Lung (tissue), 12 donors: ENCODE results near the gene SLC38A7. TPM values are rescaled to one million over a fixed set of nuclear protein-coding genes. Genes with fewer than 3 reads are reported as not detected.
A peak's percentile ranks its signal among the peaks of the same experiment; 100 is the strongest.

Experiments
- ATAC-seq: fragments of 200-7000 bp; cut with Tn5 transposase; one replicate; pipeline ENCODE4 v1.9.1; 2020; ENCODE audit warnings: moderate number of reproducible peaks; ENCODE audit not compliant: insufficient read depth, low FRiP score
- DNase-seq, 3 donors: peaks; one replicate each; pipeline ENCODE4 v3.0.0-alpha.2; 2013 to 2017
- H3K27ac ChIP-seq, 2 donors: one replicate each; pipeline ENCODE4 v1.5.1; 2013; ENCODE audit warnings: mild to moderate bottlenecking in 2 of 2, moderate library complexity in 2 of 2, control low read depth in 1 of 2, inconsistent platforms in 1 of 2, low read depth in 1 of 2, low read length in 1 of 2
- H3K27me3 ChIP-seq, 3 donors: one replicate each; pipeline ENCODE4 v1.5.1; 2013; ENCODE audit warnings: low read length in 2 of 3; ENCODE audit not compliant: control insufficient read depth in 3 of 3, insufficient read depth in 3 of 3
- H3K36me3 ChIP-seq, 4 donors: one replicate each; pipeline ENCODE4 v1.5.1; 2013; ENCODE audit warnings: low read length in 4 of 4, mild to moderate bottlenecking in 1 of 4, moderate library complexity in 1 of 4; ENCODE audit not compliant: control insufficient read depth in 4 of 4, insufficient read depth in 4 of 4
- H3K4me1 ChIP-seq, 5 donors: one replicate each; pipeline ENCODE4 v1.5.1; 2013; ENCODE audit warnings: low read length in 5 of 5, mild to moderate bottlenecking in 2 of 5, moderate library complexity in 1 of 5; ENCODE audit not compliant: control insufficient read depth in 5 of 5, insufficient read depth in 5 of 5
- H3K4me3 ChIP-seq: one replicate; pipeline ENCODE4 v1.5.1; 2013; ENCODE audit warnings: mild to moderate bottlenecking, control low read depth, moderate library complexity
- H3K9ac ChIP-seq, 2 donors: one replicate each; pipeline ENCODE4 v1.5.1; 2013; ENCODE audit warnings: low read length in 2 of 2, control low read depth in 1 of 2; ENCODE audit not compliant: insufficient read depth in 1 of 2
- H3K9me3 ChIP-seq, 4 donors: one replicate each; pipeline ENCODE4 v1.5.1; 2013; ENCODE audit warnings: low read length in 3 of 4, mild to moderate bottlenecking in 1 of 4, moderate library complexity in 1 of 4; ENCODE audit not compliant: control insufficient read depth in 4 of 4, insufficient read depth in 3 of 4
- WGBS, 2 donors: extraction: QIAGEN DNeasy Blood & Tissue Kit; methylation state at CpG; one replicate each; pipeline ENCODE4 v1.1.7; 2013; 5-methylcytosine and 5-hydroxymethylcytosine counted together
- polyA plus RNA-seq, 2 donors: library from polyadenylated mRNA; stranded (reverse); fragments of 200-250 nt; gene quantifications; one replicate each; pipeline ENCODE4 v1.2.1, GENCODE V29; 2013
- total RNA-seq, 2 donors: library from RNA; depleted of rRNA in 1 of 2; stranded (reverse); fragments of >200 nt in 1 of 2; gene quantifications; one replicate each; pipeline ENCODE4 v1.2.1, GENCODE V29; 2014 to 2021
- TF ChIP-seq, protein P1 (sequence below): IDR thresholded peaks from 2 replicates; pipeline ENCODE4 v1.5.1; 2012; ENCODE audit warnings: mild to moderate bottlenecking; ENCODE audit errors: control extremely low read depth, extremely low read depth
- donor health status: control.
- donor health status: control.
- donor health status: Bipolar disorder and iron deficiency.
- donor health status: healthy.
- donor health status: DM: yes; HTN: yes; CAD: no.

SLC38A7 gene
- total and polyA plus RNA-seq, 4 donors: 11.3 to 18.2 (median 14.9) TPM

- Histone ChIP-seq H3K4me3 (no peak overlapping the region), H3K27me3 (no peaks in the 10 kb centered on the region), H3K36me3 (no peaks in the 10 kb centered on the region), H3K27ac (no peak overlapping the region), H3K9ac (no peak overlapping the region), H3K9me3 (no peaks in the 10 kb centered on the region), H3K4me1 (no peaks in the 10 kb centered on the region)
- no peak for ATAC-seq
- WGBS, 2 donors: 90 to 98% methylated on average over 4 of the region's 4 CpGs
- TF ChIP-seq, protein P1, sequence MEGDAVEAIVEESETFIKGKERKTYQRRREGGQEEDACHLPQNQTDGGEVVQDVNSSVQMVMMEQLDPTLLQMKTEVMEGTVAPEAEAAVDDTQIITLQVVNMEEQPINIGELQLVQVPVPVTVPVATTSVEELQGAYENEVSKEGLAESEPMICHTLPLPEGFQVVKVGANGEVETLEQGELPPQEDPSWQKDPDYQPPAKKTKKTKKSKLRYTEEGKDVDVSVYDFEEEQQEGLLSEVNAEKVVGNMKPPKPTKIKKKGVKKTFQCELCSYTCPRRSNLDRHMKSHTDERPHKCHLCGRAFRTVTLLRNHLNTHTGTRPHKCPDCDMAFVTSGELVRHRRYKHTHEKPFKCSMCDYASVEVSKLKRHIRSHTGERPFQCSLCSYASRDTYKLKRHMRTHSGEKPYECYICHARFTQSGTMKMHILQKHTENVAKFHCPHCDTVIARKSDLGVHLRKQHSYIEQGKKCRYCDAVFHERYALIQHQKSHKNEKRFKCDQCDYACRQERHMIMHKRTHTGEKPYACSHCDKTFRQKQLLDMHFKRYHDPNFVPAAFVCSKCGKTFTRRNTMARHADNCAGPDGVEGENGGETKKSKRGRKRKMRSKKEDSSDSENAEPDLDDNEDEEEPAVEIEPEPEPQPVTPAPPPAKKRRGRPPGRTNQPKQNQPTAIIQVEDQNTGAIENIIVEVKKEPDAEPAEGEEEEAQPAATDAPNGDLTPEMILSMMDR: no peak
- no peak for DNase-seq
Measured at GRCh38 chr16:58635502-58635901, 49.1 kb downstream of the SLC38A7 start.

- H3K36me3 ChIP-seq: peaks cover 0 to 3% (median 0%) of the 10 kb centered on the region in 4 donors
- ATAC-seq: no peak
- no peaks in the 10 kb centered on the region for H3K4me1 ChIP-seq
- peak in 1 of 3 donors; percentile 23 for DNase-seq
- no peak overlapping the region for H3K4me3 ChIP-seq
- WGBS, 2 donors: 68 to 81% methylated on average over 3 of the region's 3 CpGs
- no peak overlapping the region for H3K9ac ChIP-seq
- H3K9me3 ChIP-seq: no peaks in the 10 kb centered on the region
- no peaks in the 10 kb centered on the region for H3K27me3 ChIP-seq
- H3K27ac ChIP-seq: no peak overlapping the region
- TF ChIP-seq, protein P1: no peak
Measured at GRCh38 chr16:58634265-58634802, 50.2 kb downstream of the SLC38A7 start.

- TF ChIP-seq, protein P1: no peak
- WGBS, 2 donors: 0% methylated on average over 61 of the region's 61 CpGs
- ATAC-seq (peak; percentile 92), DNase-seq (peak; percentile 99 to 100 (median 100))
- Histone ChIP-seq H3K27ac (peak within 1 kb of the TSS; percentile 98 to 100), H3K9ac (peak within 1 kb of the TSS; percentile 92 to 96), H3K4me3 (peak within 1 kb of the TSS; percentile 86), H3K36me3 (peaks cover 0 to 8% (median 1%) of the 10 kb centered on the region in 4 donors), H3K4me1 (peaks cover 0 to 12% (median 5%) of the 10 kb centered on the region in 5 donors), H3K9me3 (no peaks in the 10 kb centered on the region), H3K27me3 (no peaks in the 10 kb centered on the region)
Measured at GRCh38 chr16:58629733-58630640, 54.6 kb downstream of the SLC38A7 start, which contains the start of gene CNOT1. Gene CNOT1 (minus strand): TSS chr16:58629826. CDS start chr16:58599337, 30,489 bp downstream.
